ENCODE results near the gene LPP. TPM values are rescaled to one million over a fixed set of nuclear protein-coding genes. Genes with fewer than 3 reads are reported as not detected.

The LPP gene
- total RNA-seq, 1 experiment from 2014 or later = 120 TPM

DNA sequence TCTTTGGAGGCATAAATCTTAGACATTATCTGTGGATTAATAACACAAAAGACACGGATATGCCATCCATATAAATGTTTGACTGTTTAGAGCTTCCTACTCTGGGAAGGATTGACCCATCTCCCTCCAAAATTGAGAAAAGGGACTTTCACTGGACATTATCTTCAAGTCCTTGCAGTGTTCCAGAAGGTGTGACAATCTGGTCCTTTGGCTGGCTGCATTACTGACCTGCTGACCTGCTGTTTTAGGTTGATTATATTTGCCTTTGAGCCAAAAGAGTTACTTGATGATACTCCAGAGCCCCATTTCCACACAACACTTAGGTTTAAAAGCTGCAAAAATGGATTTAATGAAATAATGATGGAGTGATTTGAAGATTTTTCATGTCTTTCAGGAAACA lies 504.6 kb downstream of the LPP start:
- Mint-ChIP-seq H3K9me3 (ENCODE audit: unreplicated experiment) (no peaks in the 10 kb centered on the region), H3K36me3 (ENCODE audit: insufficient read depth, unreplicated experiment) (peaks cover 6% of the 10 kb centered on the region), H3K4me1 (ENCODE audit: low read depth, unreplicated experiment) (peaks cover 4% of the 10 kb centered on the region), H3K27me3 (ENCODE audit: insufficient read depth, unreplicated experiment) (no peaks in the 10 kb centered on the region), H3K4me3 (ENCODE audit: unreplicated experiment) (no peak overlapping the region), H3K27ac (ENCODE audit: unreplicated experiment) (no peak overlapping the region)
- no peak for DNase-seq
- TF ChIP-seq, protein P1, sequence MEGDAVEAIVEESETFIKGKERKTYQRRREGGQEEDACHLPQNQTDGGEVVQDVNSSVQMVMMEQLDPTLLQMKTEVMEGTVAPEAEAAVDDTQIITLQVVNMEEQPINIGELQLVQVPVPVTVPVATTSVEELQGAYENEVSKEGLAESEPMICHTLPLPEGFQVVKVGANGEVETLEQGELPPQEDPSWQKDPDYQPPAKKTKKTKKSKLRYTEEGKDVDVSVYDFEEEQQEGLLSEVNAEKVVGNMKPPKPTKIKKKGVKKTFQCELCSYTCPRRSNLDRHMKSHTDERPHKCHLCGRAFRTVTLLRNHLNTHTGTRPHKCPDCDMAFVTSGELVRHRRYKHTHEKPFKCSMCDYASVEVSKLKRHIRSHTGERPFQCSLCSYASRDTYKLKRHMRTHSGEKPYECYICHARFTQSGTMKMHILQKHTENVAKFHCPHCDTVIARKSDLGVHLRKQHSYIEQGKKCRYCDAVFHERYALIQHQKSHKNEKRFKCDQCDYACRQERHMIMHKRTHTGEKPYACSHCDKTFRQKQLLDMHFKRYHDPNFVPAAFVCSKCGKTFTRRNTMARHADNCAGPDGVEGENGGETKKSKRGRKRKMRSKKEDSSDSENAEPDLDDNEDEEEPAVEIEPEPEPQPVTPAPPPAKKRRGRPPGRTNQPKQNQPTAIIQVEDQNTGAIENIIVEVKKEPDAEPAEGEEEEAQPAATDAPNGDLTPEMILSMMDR (IDR thresholded peaks at IDR 0.05; ENCODE audit: insufficient read depth in 1 of 2, low read depth in 1 of 2, low read length in 1 of 2, severe bottlenecking in 1 of 2, unreplicated experiment in 1 of 2) = no peak
- Histone ChIP-seq H3K36me3 (ENCODE audit: control insufficient read depth, insufficient read depth, low read length) (no peaks in the 10 kb centered on the region; the same call in 1 of the 2 replicates), H3K4me1 (peaks cover 4% of the 10 kb centered on the region; the same call in 1 of the 2 replicates), H3K9me3 (no peaks in the 10 kb centered on the region), H3K27me3 (replicated peaks; ENCODE audit: control insufficient read depth, insufficient read depth, low read length) (no peaks in the 10 kb centered on the region), H3K4me3 (ENCODE audit: low read depth, low read length) (no peak overlapping the region)
- intact Hi-C loops (cut with micrococcal nuclease; ENCODE audit: unreplicated experiment) = no loop called here
- ChIA-PET POLR2A (no interaction called here), CTCF (no interaction called here)
- BruUV-seq (replicated peaks) = no TSS peak

DNA sequence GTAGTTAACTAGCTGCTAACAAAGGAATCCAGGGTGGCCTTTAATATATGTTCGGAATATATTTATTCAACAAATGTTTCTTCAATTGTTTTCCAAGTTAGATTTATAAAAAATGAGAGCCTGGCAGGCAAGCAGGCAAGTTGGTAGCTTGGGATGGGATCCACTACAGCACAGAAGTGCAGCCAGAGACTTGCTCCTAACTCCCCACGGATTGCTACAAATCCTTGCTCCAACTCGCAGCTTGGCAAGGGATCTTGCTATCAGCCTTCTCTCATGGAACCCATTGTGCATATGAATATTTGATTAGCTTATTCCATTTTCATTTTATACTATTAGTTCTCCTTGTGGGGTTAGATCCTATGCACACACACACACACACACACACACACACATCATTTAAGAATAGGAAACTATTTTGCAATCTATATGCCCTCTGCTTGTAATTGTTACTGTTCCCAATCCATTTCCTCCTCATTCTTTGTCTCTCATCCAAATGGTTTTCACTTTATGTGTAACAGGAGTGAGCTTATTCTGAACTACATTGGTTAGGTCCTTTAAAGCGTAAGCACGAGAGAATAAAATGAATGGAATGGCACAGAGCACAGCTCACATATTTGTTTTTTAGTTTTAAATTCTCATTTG lies 505.6 kb downstream of the LPP start:
- Mint-ChIP-seq H3K4me3 (ENCODE audit: unreplicated experiment) (no peak overlapping the region), H3K9me3 (ENCODE audit: unreplicated experiment) (no peaks in the 10 kb centered on the region), H3K27me3 (ENCODE audit: insufficient read depth, unreplicated experiment) (no peaks in the 10 kb centered on the region), H3K27ac (ENCODE audit: unreplicated experiment) (no peak overlapping the region), H3K4me1 (ENCODE audit: low read depth, unreplicated experiment) (peaks cover 4% of the 10 kb centered on the region), H3K36me3 (ENCODE audit: insufficient read depth, unreplicated experiment) (peaks cover 6% of the 10 kb centered on the region)
- no peaks in the 10 kb centered on the region for H3K27me3 ChIP-seq (replicated peaks; ENCODE audit: control insufficient read depth, insufficient read depth, low read length)
- H3K4me1 ChIP-seq = peaks cover 4% of the 10 kb centered on the region; the same call in 1 of the 2 replicates
- no peak overlapping the region for H3K4me3 ChIP-seq (ENCODE audit: low read depth, low read length)
- no peaks in the 10 kb centered on the region for H3K9me3 ChIP-seq
- ChIA-PET POLR2A (no interaction called here), CTCF (interaction anchor here (0.7 kb wide), 1 partner anchor 472 kb away, joined by 4 read pairs; no protein-coding TSS in a partner anchor)
- BruUV-seq (replicated peaks) = no TSS peak
- H3K36me3 ChIP-seq (ENCODE audit: control insufficient read depth, insufficient read depth, low read length) = no peaks in the 10 kb centered on the region; the same call in 1 of the 2 replicates
- TF ChIP-seq, protein P1 (IDR thresholded peaks at IDR 0.05; ENCODE audit: insufficient read depth in 1 of 2, low read depth in 1 of 2, low read length in 1 of 2, severe bottlenecking in 1 of 2, unreplicated experiment in 1 of 2) = no peak
- intact Hi-C loops (cut with micrococcal nuclease; ENCODE audit: unreplicated experiment) = no loop called here
- DNase-seq = no peak

DNA sequence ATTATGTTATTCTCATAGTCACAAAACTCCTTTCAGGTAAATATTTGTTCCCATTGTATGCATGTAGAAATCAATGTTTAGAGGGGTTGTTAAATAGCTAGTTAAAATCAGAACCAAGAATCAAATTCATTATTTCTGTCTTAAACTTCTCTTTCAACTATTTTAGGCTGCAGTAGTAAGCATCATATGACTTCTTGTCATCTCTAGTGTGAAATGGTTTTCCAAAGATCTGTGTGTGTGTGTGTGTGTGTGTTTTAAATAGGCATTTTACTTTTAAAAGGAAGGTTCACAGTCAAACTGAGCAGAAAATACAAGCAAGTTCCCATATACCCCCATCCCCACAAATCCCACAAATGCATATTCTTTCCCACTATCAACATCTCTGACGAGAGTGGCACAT lies 506.5 kb downstream of the LPP start:
- no peak for DNase-seq
- H3K27ac Mint-ChIP-seq (ENCODE audit: unreplicated experiment) = no peak overlapping the region
- H3K4me1 ChIP-seq = peaks cover 4% of the 10 kb centered on the region; the same call in 1 of the 2 replicates
- H3K36me3 ChIP-seq (ENCODE audit: control insufficient read depth, insufficient read depth, low read length) = no peaks in the 10 kb centered on the region; the same call in 1 of the 2 replicates
- no peak overlapping the region for H3K4me3 Mint-ChIP-seq (ENCODE audit: unreplicated experiment)
- H3K27me3 Mint-ChIP-seq (ENCODE audit: insufficient read depth, unreplicated experiment) = no peaks in the 10 kb centered on the region
- BruUV-seq (replicated peaks) = no TSS peak
- no peaks in the 10 kb centered on the region for H3K9me3 Mint-ChIP-seq (ENCODE audit: unreplicated experiment)
- no peaks in the 10 kb centered on the region for H3K27me3 ChIP-seq (replicated peaks; ENCODE audit: control insufficient read depth, insufficient read depth, low read length)
- H3K4me1 Mint-ChIP-seq (ENCODE audit: low read depth, unreplicated experiment) = peaks cover 4% of the 10 kb centered on the region
- H3K4me3 ChIP-seq (ENCODE audit: low read depth, low read length) = no peak overlapping the region
- intact Hi-C loops (cut with micrococcal nuclease; ENCODE audit: unreplicated experiment) = no loop called here
- TF ChIP-seq, protein P1 (IDR thresholded peaks at IDR 0.05; ENCODE audit: insufficient read depth in 1 of 2, low read depth in 1 of 2, low read length in 1 of 2, severe bottlenecking in 1 of 2, unreplicated experiment in 1 of 2) = no peak
- no peaks in the 10 kb centered on the region for H3K9me3 ChIP-seq
- H3K36me3 Mint-ChIP-seq (ENCODE audit: insufficient read depth, unreplicated experiment) = peaks cover under 1% of the 10 kb centered on the region
- POLR2A ChIA-PET = no interaction called here
- CTCF ChIA-PET = no interaction called here

Measured in Caco-2 (cell line).